Sigmoid colon (tissue), 7 donors: ENCODE measurements around the gene SP8. TPM values are rescaled to one million over a fixed set of nuclear protein-coding genes. Genes with fewer than 3 reads are reported as not detected.

Experiments used
- DNase-seq: peaks from one replicate; pipeline ENCODE4 v3.0.0-alpha.2; 2019
- H3K27ac ChIP-seq, 4 donors: fragments of 200-600 bp; sonication (generic); one replicate each; pipeline ENCODE4 v1.5.1; 2016 to 2019; ENCODE audit warnings: mild to moderate bottlenecking in 1 of 4
- H3K27me3 ChIP-seq, 3 donors: fragments of 200-600 bp; sonication (generic); one replicate each; pipeline ENCODE4 v1.5.1; 2019; ENCODE audit warnings: mild to moderate bottlenecking in 1 of 3
- H3K36me3 ChIP-seq, 4 donors: fragments of 200-600 bp; sonication (generic); one replicate each; pipeline ENCODE4 v1.5.1; 2016 to 2019
- H3K4me1 ChIP-seq, 4 donors: fragments of 200-600 bp; sonication (generic); one replicate each; pipeline ENCODE4 v1.5.1; 2017 to 2019
- H3K4me3 ChIP-seq, 4 donors: fragments of 200-600 bp; sonication (generic); one replicate each; pipeline ENCODE4 v1.5.1; 2017 to 2019; ENCODE audit warnings: mild to moderate bottlenecking in 2 of 4, moderate library complexity in 1 of 4
- H3K9me3 ChIP-seq, 4 donors: fragments of 200-600 bp in 3 of 4; sonication (generic) in 3 of 4; one replicate each; pipeline versions ENCODE4 v1.5.1 to v1.6.1; 2013 to 2019
- EP300 ChIP-seq, 4 donors: sonication (generic); formaldehyde crosslinking; IDR thresholded peaks; one replicate each; pipeline ENCODE4 v1.6.1; 2017; ENCODE audit warnings: antibody characterized with exemption in 4 of 4
- POLR2A ChIP-seq, 2 donors: fragments of 450-650 bp; IDR thresholded peaks; one replicate each; pipeline ENCODE4 v1.6.1; 2016; ENCODE audit warnings: antibody characterized with exemption in 2 of 2, mild to moderate bottlenecking in 2 of 2, moderate library complexity in 2 of 2
- POLR2AphosphoS5 ChIP-seq, 4 donors: sonication (generic); formaldehyde crosslinking; IDR thresholded peaks; one replicate each; pipeline ENCODE4 v1.6.1; 2017; ENCODE audit warnings: antibody characterized with exemption in 4 of 4
- WGBS, 2 donors: extraction: QIAGEN DNeasy Blood & Tissue Kit; methylation state at CpG; one replicate each; pipeline ENCODE4 v1.1.7; 2013; 5-methylcytosine and 5-hydroxymethylcytosine counted together
- intact Hi-C: fragments of 100-400 bp; cut with DNase I; formaldehyde crosslinking; loops from one replicate; pipeline ENCODE4 v1.15.1; 2023
- polyA plus RNA-seq, 3 donors: library from polyadenylated mRNA; stranded (reverse); fragments of 200-250 nt; gene quantifications; one replicate each; pipeline ENCODE4 v1.2.3, GENCODE V29; 2013
- total RNA-seq, 4 donors: library from RNA; depleted of rRNA; stranded (reverse); fragments of >200 nt; gene quantifications; one replicate each; pipeline ENCODE4 v1.1.0, GENCODE V29; 2016
- TF ChIP-seq, protein P1 (sequence below), 4 experiments: fragments of 450-650 bp in 3 of 4; fragments of 200-600 bp in 1 of 4; IDR thresholded peaks; one replicate each; pipeline ENCODE4 v1.5.1; 2016 to 2019; ENCODE audit warnings: antibody characterized with exemption in 4 of 4, mild to moderate bottlenecking in 3 of 4, moderate library complexity in 2 of 4
- donor health status: healthy with polysubstance abuse.
- donor health status: Bipolar disorder and iron deficiency.
- donor health status: healthy.

SP8 gene
- total and polyA plus RNA-seq, 7 donors, result not detected

DNA sequence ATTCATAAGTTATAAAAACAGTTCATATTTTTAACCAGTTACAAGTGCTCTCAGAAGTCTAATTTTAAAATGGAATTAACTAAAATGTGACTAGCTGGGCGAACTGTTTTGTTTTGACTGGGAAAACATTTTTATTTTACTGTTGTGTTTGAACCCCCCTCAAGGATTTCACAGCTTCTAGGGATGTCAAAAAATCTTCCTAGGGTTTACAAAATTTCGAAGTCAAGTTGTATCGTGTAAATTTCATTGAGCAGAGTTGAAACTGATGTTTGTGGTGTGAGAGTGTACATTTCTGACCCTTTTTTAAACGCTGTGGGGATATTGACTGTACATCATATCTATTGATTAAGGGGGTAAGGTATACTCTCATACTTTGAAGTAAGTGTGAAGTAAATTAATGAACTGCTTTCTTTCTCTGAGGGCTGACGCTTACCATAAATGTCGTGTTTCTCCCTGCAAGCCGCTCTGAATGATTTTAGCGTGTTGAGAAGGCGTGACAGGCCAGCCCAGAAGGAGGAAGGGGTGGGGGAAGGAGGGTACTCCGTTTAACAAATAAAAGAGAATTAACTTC, 1.8 kb upstream of the SP8 start:
- Histone ChIP-seq H3K36me3 (no peaks in the 10 kb centered on the region), H3K4me3 (no peak overlapping the region), H3K27me3 (peaks cover 82 to 100% (median 99%) of the 10 kb centered on the region in 3 donors), H3K9me3 (no peaks in the 10 kb centered on the region), H3K27ac (no peak overlapping the region), H3K4me1 (peaks cover 0 to 41% (median 38%) of the 10 kb centered on the region in 4 donors)
- intact Hi-C loops, result no loop called here
- WGBS, 2 donors, result 10 to 14% methylated on average over 10 of the region's 10 CpGs
- DNase-seq, result no peak
- TF ChIP-seq POLR2A (IDR thresholded peaks at IDR 0.05) (no peak), POLR2AphosphoS5 (IDR thresholded peaks at IDR 0.05) (no peak), EP300 (IDR thresholded peaks at IDR 0.05) (no peak)
- TF ChIP-seq, protein P1, sequence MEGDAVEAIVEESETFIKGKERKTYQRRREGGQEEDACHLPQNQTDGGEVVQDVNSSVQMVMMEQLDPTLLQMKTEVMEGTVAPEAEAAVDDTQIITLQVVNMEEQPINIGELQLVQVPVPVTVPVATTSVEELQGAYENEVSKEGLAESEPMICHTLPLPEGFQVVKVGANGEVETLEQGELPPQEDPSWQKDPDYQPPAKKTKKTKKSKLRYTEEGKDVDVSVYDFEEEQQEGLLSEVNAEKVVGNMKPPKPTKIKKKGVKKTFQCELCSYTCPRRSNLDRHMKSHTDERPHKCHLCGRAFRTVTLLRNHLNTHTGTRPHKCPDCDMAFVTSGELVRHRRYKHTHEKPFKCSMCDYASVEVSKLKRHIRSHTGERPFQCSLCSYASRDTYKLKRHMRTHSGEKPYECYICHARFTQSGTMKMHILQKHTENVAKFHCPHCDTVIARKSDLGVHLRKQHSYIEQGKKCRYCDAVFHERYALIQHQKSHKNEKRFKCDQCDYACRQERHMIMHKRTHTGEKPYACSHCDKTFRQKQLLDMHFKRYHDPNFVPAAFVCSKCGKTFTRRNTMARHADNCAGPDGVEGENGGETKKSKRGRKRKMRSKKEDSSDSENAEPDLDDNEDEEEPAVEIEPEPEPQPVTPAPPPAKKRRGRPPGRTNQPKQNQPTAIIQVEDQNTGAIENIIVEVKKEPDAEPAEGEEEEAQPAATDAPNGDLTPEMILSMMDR (IDR thresholded peaks at IDR 0.05), result no peak

DNA sequence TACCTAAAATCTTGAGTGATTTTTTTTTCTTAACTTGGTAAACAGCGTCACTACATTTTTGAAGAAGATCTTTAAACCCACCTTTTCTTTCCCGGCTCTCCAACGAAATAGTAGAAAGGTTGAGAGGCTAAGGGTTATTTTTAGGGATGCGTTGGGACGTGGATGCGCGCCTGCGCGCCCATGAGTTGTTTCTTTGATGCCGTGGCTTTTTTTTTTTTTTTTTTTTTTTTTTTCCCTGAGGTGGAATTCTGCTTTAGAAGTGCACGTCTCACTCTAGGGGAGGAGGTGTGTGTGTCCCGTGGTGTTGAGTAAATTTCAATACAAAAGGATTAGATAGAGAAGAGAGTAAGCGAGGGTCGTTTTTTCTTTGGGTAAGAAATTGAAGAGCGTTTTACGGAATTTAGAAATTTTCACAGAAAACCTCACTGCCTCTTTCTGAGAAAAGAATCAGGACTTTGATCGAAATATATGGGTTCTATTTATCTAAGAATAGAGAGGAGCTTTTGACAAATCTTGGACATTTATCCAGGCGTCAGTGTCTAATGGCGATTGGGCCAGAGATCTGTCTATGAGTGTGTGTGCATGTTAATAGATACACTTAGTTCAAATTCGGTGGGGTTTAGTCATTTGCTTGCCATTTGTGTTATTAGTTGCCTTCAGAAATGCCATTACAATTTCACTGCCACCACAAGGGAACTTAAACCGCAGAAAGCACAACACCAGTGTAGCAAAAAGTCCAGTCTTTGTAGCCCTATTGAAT, 1.2 kb upstream of the SP8 start:
- intact Hi-C loops, result no loop called here
- Histone ChIP-seq H3K4me1 (peaks cover 0 to 41% (median 38%) of the 10 kb centered on the region in 4 donors), H3K9me3 (no peaks in the 10 kb centered on the region), H3K27me3 (peaks cover 81 to 100% (median 99%) of the 10 kb centered on the region in 3 donors), H3K4me3 (no peak overlapping the region), H3K27ac (no peak overlapping the region), H3K36me3 (no peaks in the 10 kb centered on the region)
- WGBS, 2 donors, result 9 to 11% methylated on average over 21 of the region's 21 CpGs
- peak in 1 of 4 donors; percentile 5 for TF ChIP-seq POLR2AphosphoS5 (IDR thresholded peaks at IDR 0.05)
- TF ChIP-seq POLR2A (IDR thresholded peaks at IDR 0.05), result no peak
- TF ChIP-seq, protein P1 (IDR thresholded peaks at IDR 0.05), result no peak
- no peak for TF ChIP-seq EP300 (IDR thresholded peaks at IDR 0.05)
- DNase-seq, result no peak

DNA sequence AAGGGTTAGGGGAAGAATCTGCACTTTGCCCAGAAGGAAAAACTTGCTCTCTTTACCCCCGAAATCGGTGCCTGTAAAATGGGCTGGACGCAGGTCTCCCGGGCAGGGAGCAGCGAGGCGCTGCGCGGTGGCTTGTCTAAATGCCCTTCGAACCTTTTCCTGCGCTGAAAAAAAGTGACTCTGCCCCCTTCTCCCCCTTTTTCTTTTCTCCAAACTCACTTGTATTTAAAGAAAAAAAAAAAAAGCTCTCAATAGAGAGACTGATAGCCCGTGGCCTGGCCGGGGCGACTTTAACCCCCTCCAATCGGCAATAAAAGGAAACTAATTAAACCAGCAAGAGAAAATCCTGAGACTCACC, 286 bp downstream of the SP8 start:
- TF ChIP-seq POLR2AphosphoS5 (IDR thresholded peaks at IDR 0.05) (no peak), EP300 (IDR thresholded peaks at IDR 0.05) (no peak), POLR2A (IDR thresholded peaks at IDR 0.05) (no peak)
- TF ChIP-seq, protein P1 (IDR thresholded peaks at IDR 0.05), result no peak
- H3K27me3 ChIP-seq, result peaks cover 74 to 100% (median 99%) of the 10 kb centered on the region in 3 donors
- 1 to 3% methylated on average over 14 of the region's 14 CpGs for WGBS, 2 donors
- H3K9me3 ChIP-seq, result no peaks in the 10 kb centered on the region
- peak overlapping the region in 2 of 4 donors; percentile 5 to 20 for H3K4me3 ChIP-seq
- peaks cover 0 to 41% (median 38%) of the 10 kb centered on the region in 4 donors for H3K4me1 ChIP-seq
- DNase-seq, result no peak
- H3K27ac ChIP-seq, result no peak overlapping the region
- intact Hi-C loops, result no loop called here
- no peaks in the 10 kb centered on the region for H3K36me3 ChIP-seq

DNA sequence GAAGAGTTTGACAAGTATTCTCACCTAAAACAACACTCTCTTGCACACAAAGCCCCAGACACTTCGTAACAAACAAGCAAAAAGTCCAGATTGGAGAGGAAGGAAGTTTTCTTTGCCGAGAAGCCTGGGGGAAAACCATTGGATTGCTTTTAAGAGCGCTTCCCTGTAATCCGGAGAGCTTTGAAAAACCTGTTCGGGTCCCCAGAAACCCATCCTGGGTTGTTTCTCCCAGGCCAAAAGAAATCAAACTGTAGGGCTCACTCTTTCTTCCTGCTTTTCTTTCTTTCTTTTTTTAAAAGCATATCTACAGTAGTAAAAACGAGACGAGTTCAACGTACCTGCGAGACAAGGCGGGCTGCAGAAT, 655 bp downstream of the SP8 start:
- H3K9me3 ChIP-seq, result no peaks in the 10 kb centered on the region
- no peaks in the 10 kb centered on the region for H3K36me3 ChIP-seq
- DNase-seq, result no peak
- peaks cover 70 to 100% (median 99%) of the 10 kb centered on the region in 3 donors for H3K27me3 ChIP-seq
- intact Hi-C loops, result no loop called here
- 2 to 4% methylated on average over 10 of the region's 10 CpGs for WGBS, 2 donors
- H3K4me1 ChIP-seq, result peaks cover 0 to 40% (median 37%) of the 10 kb centered on the region in 4 donors
- peak overlapping the region in 2 of 4 donors; percentile 5 to 20 for H3K4me3 ChIP-seq
- TF ChIP-seq EP300 (IDR thresholded peaks at IDR 0.05) (no peak), POLR2A (IDR thresholded peaks at IDR 0.05) (no peak), POLR2AphosphoS5 (IDR thresholded peaks at IDR 0.05) (no peak)
- TF ChIP-seq, protein P1 (IDR thresholded peaks at IDR 0.05), result no peak
- H3K27ac ChIP-seq, result no peak overlapping the region
